GM23248 (cell line): ENCODE results near the gene TIMM23B. TPM values are rescaled to one million over a fixed set of nuclear protein-coding genes. Genes with fewer than 3 reads are reported as not detected.
"Not testable (repeated sequence)": the region's sequence is repeated elsewhere in the genome, so short reads cannot be mapped to it uniquely, and the experiment has no call there.

Experiments used
- DNase-seq: peaks from one replicate; pipeline ENCODE4 v3.0.0-alpha.2; 2015
- H2AFZ ChIP-seq: fragments of 200-600 bp; sonication (generic); 2 replicates; pipeline ENCODE4 v1.6.1; 2016; ENCODE audit warnings: antibody characterized with exemption
- H3F3A ChIP-seq: fragments of 200-600 bp; sonication (generic); 2 replicates; pipeline ENCODE4 v1.6.1; 2016; ENCODE audit warnings: mild to moderate bottlenecking, antibody characterized with exemption, mixed run types; ENCODE audit not compliant: insufficient read depth
- H3K27ac ChIP-seq: fragments of 200-600 bp; sonication (generic); 2 replicates; pipeline ENCODE4 v1.5.1; 2016; ENCODE audit warnings: mild to moderate bottlenecking
- H3K27me3 ChIP-seq: fragments of 200-600 bp; sonication (generic); replicated peaks from 2 replicates; pipeline ENCODE4 v1.6.1; 2016; ENCODE audit warnings: mild to moderate bottlenecking; ENCODE audit not compliant: insufficient read depth
- H3K36me3 ChIP-seq: fragments of 200-600 bp; sonication (generic); 2 replicates; pipeline ENCODE4 v1.6.1; 2016; ENCODE audit warnings: low read depth, mild to moderate bottlenecking
- H3K4me1 ChIP-seq: fragments of 200-600 bp; sonication (generic); 2 replicates; pipeline ENCODE4 v1.6.1; 2016; ENCODE audit warnings: mild to moderate bottlenecking; ENCODE audit not compliant: insufficient read depth
- H3K4me2 ChIP-seq: fragments of 200-600 bp; sonication (generic); one replicate; pipeline ENCODE4 v1.6.1; 2016; ENCODE audit warnings: mild to moderate bottlenecking; ENCODE audit not compliant: unreplicated experiment
- H3K4me3 ChIP-seq: fragments of 200-600 bp; sonication (generic); 2 replicates; pipeline ENCODE4 v1.5.1; 2016; ENCODE audit warnings: mild to moderate bottlenecking
- H3K79me2 ChIP-seq: fragments of 200-600 bp; sonication (generic); 2 replicates; pipeline ENCODE4 v1.6.1; 2016; ENCODE audit warnings: mild to moderate bottlenecking; ENCODE audit not compliant: insufficient read depth
- H3K9ac ChIP-seq: fragments of 200-600 bp; sonication (generic); 2 replicates; pipeline ENCODE4 v1.6.1; 2016; ENCODE audit warnings: mild to moderate bottlenecking
- H3K9me2 ChIP-seq: fragments of 200-600 bp; sonication (generic); 2 replicates; pipeline ENCODE4 v1.6.1; 2016; ENCODE audit warnings: mixed run types, mild to moderate bottlenecking, moderate library complexity; ENCODE audit not compliant: insufficient read depth
- H3K9me3 ChIP-seq: fragments of 200-600 bp; sonication (generic); one replicate; pipeline ENCODE4 v1.6.1; 2017; ENCODE audit warnings: low read depth
- H4K20me1 ChIP-seq: fragments of 200-600 bp; sonication (generic); 2 replicates; pipeline ENCODE4 v1.6.0; 2016; ENCODE audit not compliant: insufficient read depth
- WGBS, 2 experiments: methylation state at CpG; one replicate each; pipeline ENCODE4 v1.1.6; 2015 to 2017; ENCODE audit warnings: low lambda C conversion rate in 2 of 2, low coverage in 1 of 2; ENCODE audit errors: missing lambda C conversion rate in 2 of 2; 5-methylcytosine and 5-hydroxymethylcytosine counted together
- in situ Hi-C: fragments of 300-500 bp; cut with MboI; formaldehyde crosslinking; loops from 2 replicates; pipeline ENCODE4 v1.15.0; 2020
- polyA plus RNA-seq: library from polyadenylated mRNA; unstranded; fragments of >200 nt; fragmentation: Nextera tagmentation; extraction: Ambion mirVana; gene quantifications from 2 replicates; pipeline ENCODE4 v1.2.1, GENCODE V29; 2016
- total RNA-seq: library from RNA; depleted of rRNA; stranded (reverse); fragments of >200 nt; shearing (Covaris generic); gene quantifications from 2 replicates; pipeline ENCODE4 v1.2.3, GENCODE V29; 2014

Gene TIMM23B
- total and polyA plus RNA-seq, 2 experiments from 2014 or later: 13.3 to 15.3 TPM

- H3K9me3 ChIP-seq, H3K4me2 ChIP-seq, H3K9ac ChIP-seq, H3K9me2 ChIP-seq, H3K79me2 ChIP-seq, H3K4me3 ChIP-seq, H3K27ac ChIP-seq, H3F3A ChIP-seq, H3K27me3 ChIP-seq, H3K36me3 ChIP-seq, H3K4me1 ChIP-seq, H4K20me1 ChIP-seq, H2AFZ ChIP-seq, DNase-seq: not testable (repeated sequence)
- in situ Hi-C loops: loop anchor here (25.0 kb wide), 1 partner anchor 331 kb away; no protein-coding TSS in a partner anchor
Observed at GRCh38 chr10:49917927-49918326, 23.9 kb upstream of the TIMM23B start.

GRCh38 chr10:49922041-49922440 lies 19.8 kb upstream of the TIMM23B start:
- not testable (repeated sequence) for H3K27ac ChIP-seq, H2AFZ ChIP-seq, H3K9me2 ChIP-seq, H3K4me1 ChIP-seq, H4K20me1 ChIP-seq, H3K9ac ChIP-seq, H3K4me2 ChIP-seq, H3K79me2 ChIP-seq, H3K27me3 ChIP-seq, H3F3A ChIP-seq, H3K4me3 ChIP-seq, H3K36me3 ChIP-seq, H3K9me3 ChIP-seq, DNase-seq
- in situ Hi-C loops: loop anchor here (25.0 kb wide), 1 partner anchor 335 kb away; no protein-coding TSS in a partner anchor
- WGBS, 2 experiments: 69 to 87% methylated on average over 4 of the region's 4 CpGs

GRCh38 chr10:49923572-49923971 lies 18.3 kb upstream of the TIMM23B start:
- WGBS, 2 experiments: 98 to 100% methylated on average over 4 of the region's 4 CpGs
- not testable (repeated sequence) for H3K9me2 ChIP-seq, H3K4me1 ChIP-seq

GRCh38 chr10:49931276-49931675 lies 10.6 kb upstream of the TIMM23B start:
- H3K9ac ChIP-seq, H3K4me3 ChIP-seq, H3K4me2 ChIP-seq, H3K36me3 ChIP-seq, H2AFZ ChIP-seq, H3K27me3 ChIP-seq, H3F3A ChIP-seq, H3K9me2 ChIP-seq, H3K9me3 ChIP-seq, DNase-seq, H3K4me1 ChIP-seq, H3K27ac ChIP-seq, in situ Hi-C loops, H4K20me1 ChIP-seq: not testable (repeated sequence)
- 78 to 94% methylated on average over 3 to 5 of the region's 5 CpGs for WGBS, 2 experiments
- H3K79me2 ChIP-seq: peaks cover 16% of the 10 kb centered on the region

More at GRCh38 chr10:49923572-49923971, 18.3 kb upstream of the TIMM23B start:
- not testable (repeated sequence) for H3K79me2 ChIP-seq, H3K4me2 ChIP-seq, H3K36me3 ChIP-seq, H3K4me3 ChIP-seq, H4K20me1 ChIP-seq, H3K27ac ChIP-seq, H2AFZ ChIP-seq, DNase-seq, H3K9me3 ChIP-seq, H3K27me3 ChIP-seq, H3K9ac ChIP-seq, H3F3A ChIP-seq
- in situ Hi-C loops: loop anchor here (25.0 kb wide), 1 partner anchor 336 kb away; no protein-coding TSS in a partner anchor

- H3K4me2 ChIP-seq, H3K9me2 ChIP-seq, H4K20me1 ChIP-seq, H3F3A ChIP-seq, H2AFZ ChIP-seq, DNase-seq, H3K4me3 ChIP-seq, H3K4me1 ChIP-seq, H3K9me3 ChIP-seq, in situ Hi-C loops, H3K27me3 ChIP-seq, H3K36me3 ChIP-seq, H3K9ac ChIP-seq, H3K27ac ChIP-seq: not testable (repeated sequence)
- peaks cover 25% of the 10 kb centered on the region for H3K79me2 ChIP-seq
- WGBS, 2 experiments: 87 to 88% methylated on average over 7 of the region's 7 CpGs
Observed at GRCh38 chr10:49931959-49932728, 9.7 kb upstream of the TIMM23B start.

- WGBS, 2 experiments: 1 to 2% methylated on average over 12 of the region's 12 CpGs
- H3K27me3 ChIP-seq, H3K9me2 ChIP-seq, in situ Hi-C loops, H3K9me3 ChIP-seq, H3F3A ChIP-seq, H4K20me1 ChIP-seq, H3K36me3 ChIP-seq: not testable (repeated sequence)
- peak; percentile 28 for DNase-seq
- peak overlapping the region; percentile 97 for H3K4me2 ChIP-seq
- H3K27ac ChIP-seq: peak overlapping the region; percentile 59
- H3K9ac ChIP-seq: peak overlapping the region; percentile 98
- peaks cover 93% of the 10 kb centered on the region for H3K79me2 ChIP-seq
- H2AFZ ChIP-seq: peak overlapping the region; percentile 84
- peak overlapping the region; percentile 100 for H3K4me3 ChIP-seq
- peaks cover 13% of the 10 kb centered on the region for H3K4me1 ChIP-seq
Observed at GRCh38 chr10:49942339-49942705, 469 bp downstream of the TIMM23B start.

- H3K27ac ChIP-seq, H3K27me3 ChIP-seq, H3K9me3 ChIP-seq, H3K9me2 ChIP-seq, H2AFZ ChIP-seq, in situ Hi-C loops, H3F3A ChIP-seq, H4K20me1 ChIP-seq, DNase-seq, H3K36me3 ChIP-seq: not testable (repeated sequence)
- H3K4me1 ChIP-seq: peaks cover 13% of the 10 kb centered on the region
- peak overlapping the region; percentile 100 for H3K4me3 ChIP-seq
- H3K9ac ChIP-seq: peak overlapping the region; percentile 98; the same call in 1 of the 2 replicates
- 96 to 97% methylated on average over 2 of the region's 2 CpGs for WGBS, 2 experiments
- peak overlapping the region; percentile 97 for H3K4me2 ChIP-seq
- peaks cover 92% of the 10 kb centered on the region for H3K79me2 ChIP-seq
Observed at GRCh38 chr10:49943607-49944006, 1.8 kb downstream of the TIMM23B start.
